ENCODE results near the gene CYFIP2. TPM values are rescaled to one million over a fixed set of nuclear protein-coding genes. Genes with fewer than 3 reads are reported as not detected.

CYFIP2 gene
- total RNA-seq (2021), result 95.3 to 102 TPM (median 101 TPM) in 3 replicates
- percentile 74 among the genes with signal in this experiment for Bru-seq, nascent RNA
- long read RNA-seq, experiment 1, full-length matches to known transcripts, result 223 of 397 reads
- long read RNA-seq, experiment 1, partial matches to known transcripts, result 69 of 397 reads
- long read RNA-seq, experiment 1, other reads (novel, unspliced or antisense), result 105 of 397 reads
- long read RNA-seq, experiment 2, partial matches to known transcripts, result 39 of 88 reads
- long read RNA-seq, experiment 2, other reads (novel, unspliced or antisense), result 45 of 88 reads
- long read RNA-seq, experiment 3, partial matches to known transcripts, result 2 of 4 reads
- long read RNA-seq, experiment 3, other reads (novel, unspliced or antisense), result 0 of 4 reads

GRCh38 chr5:157265714-157266285 lies at the start of gene CYFIP2:
Gene CYFIP2, plus strand, starts transcription at chr5:157266123. Its CDS starts 19,239 bp downstream, at chr5:157285362.
- peak; percentile 76 for DNase-seq (ENCODE audit: low spot score)
- no peaks in the 10 kb centered on the region for H3K36me3 Mint-ChIP-seq
- peaks cover 6% of the 10 kb centered on the region; the same call in 1 of the 2 replicates for H3K27me3 Mint-ChIP-seq (ENCODE audit: low read depth)
- CTCF ChIA-PET, result interaction anchor here (0.6 to 3.9 kb wide), 4 partner anchors 12 to 475 kb away, joined by 3 to 16 read pairs (median 4); no protein-coding TSS in a partner anchor
- peaks cover 44% of the 10 kb centered on the region for H3K4me1 Mint-ChIP-seq
- no peaks in the 10 kb centered on the region for H3K9me3 Mint-ChIP-seq
- POLR2A ChIA-PET, result no interaction called here
- peak within 1 kb of the TSS; percentile 90 for H3K4me3 Mint-ChIP-seq
- peak; percentile 88 for ATAC-seq
- H3K27ac Mint-ChIP-seq, result peak within 1 kb of the TSS; percentile 80
- TF ChIP-seq NR3C1 (CRISPR knock-in tag; conservative IDR thresholded peaks at IDR 0.05; ENCODE audit: low read depth) (no peak), ATF6 (CRISPR knock-in tag; IDR thresholded peaks at IDR 0.05) (no peak), IRF2 (CRISPR knock-in tag; IDR thresholded peaks at IDR 0.05; ENCODE audit: borderline replicate concordance, low read depth) (no peak), SOX15 (CRISPR knock-in tag; IDR thresholded peaks at IDR 0.05) (no peak), FOXP4 (CRISPR knock-in tag; IDR thresholded peaks at IDR 0.05) (0 out of 2 replicates have a peak, but pooled peaks have one; percentile 42), ZNF219 (CRISPR knock-in tag; IDR thresholded peaks at IDR 0.05; ENCODE audit: borderline replicate concordance) (no peak), ZNF512 (CRISPR knock-in tag; IDR thresholded peaks at IDR 0.05; ENCODE audit: borderline replicate concordance) (no peak), CBFB (CRISPR knock-in tag; IDR thresholded peaks at IDR 0.05; ENCODE audit: low read depth) (no peak), ZNF138 (CRISPR knock-in tag; conservative IDR thresholded peaks at IDR 0.05) (no peak), FOXJ3 (CRISPR knock-in tag; IDR thresholded peaks at IDR 0.05; ENCODE audit: borderline replicate concordance) (no peak), SMAD3 (CRISPR knock-in tag; IDR thresholded peaks at IDR 0.05; ENCODE audit: borderline replicate concordance) (no peak), HMGA2 (CRISPR knock-in tag; IDR thresholded peaks at IDR 0.05) (no peak)
- TF ChIP-seq, protein P1, sequence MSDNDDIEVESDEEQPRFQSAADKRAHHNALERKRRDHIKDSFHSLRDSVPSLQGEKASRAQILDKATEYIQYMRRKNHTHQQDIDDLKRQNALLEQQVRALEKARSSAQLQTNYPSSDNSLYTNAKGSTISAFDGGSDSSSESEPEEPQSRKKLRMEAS (CRISPR knock-in tag; IDR thresholded peaks at IDR 0.05), result peak; percentile 36; the same call in 1 of the 2 replicates
- TF ChIP-seq, protein P2, sequence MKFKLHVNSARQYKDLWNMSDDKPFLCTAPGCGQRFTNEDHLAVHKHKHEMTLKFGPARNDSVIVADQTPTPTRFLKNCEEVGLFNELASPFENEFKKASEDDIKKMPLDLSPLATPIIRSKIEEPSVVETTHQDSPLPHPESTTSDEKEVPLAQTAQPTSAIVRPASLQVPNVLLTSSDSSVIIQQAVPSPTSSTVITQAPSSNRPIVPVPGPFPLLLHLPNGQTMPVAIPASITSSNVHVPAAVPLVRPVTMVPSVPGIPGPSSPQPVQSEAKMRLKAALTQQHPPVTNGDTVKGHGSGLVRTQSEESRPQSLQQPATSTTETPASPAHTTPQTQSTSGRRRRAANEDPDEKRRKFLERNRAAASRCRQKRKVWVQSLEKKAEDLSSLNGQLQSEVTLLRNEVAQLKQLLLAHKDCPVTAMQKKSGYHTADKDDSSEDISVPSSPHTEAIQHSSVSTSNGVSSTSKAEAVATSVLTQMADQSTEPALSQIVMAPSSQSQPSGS (CRISPR knock-in tag; IDR thresholded peaks at IDR 0.05; ENCODE audit: borderline replicate concordance, low read depth), result no peak
- TF ChIP-seq, protein P3, sequence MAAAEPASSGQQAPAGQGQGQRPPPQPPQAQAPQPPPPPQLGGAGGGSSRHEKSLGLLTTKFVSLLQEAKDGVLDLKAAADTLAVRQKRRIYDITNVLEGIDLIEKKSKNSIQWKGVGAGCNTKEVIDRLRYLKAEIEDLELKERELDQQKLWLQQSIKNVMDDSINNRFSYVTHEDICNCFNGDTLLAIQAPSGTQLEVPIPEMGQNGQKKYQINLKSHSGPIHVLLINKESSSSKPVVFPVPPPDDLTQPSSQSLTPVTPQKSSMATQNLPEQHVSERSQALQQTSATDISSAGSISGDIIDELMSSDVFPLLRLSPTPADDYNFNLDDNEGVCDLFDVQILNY (CRISPR knock-in tag; IDR thresholded peaks at IDR 0.05), result 0 out of 2 replicates have a peak, but pooled peaks have one; percentile 12
- TF ChIP-seq, protein P4, sequence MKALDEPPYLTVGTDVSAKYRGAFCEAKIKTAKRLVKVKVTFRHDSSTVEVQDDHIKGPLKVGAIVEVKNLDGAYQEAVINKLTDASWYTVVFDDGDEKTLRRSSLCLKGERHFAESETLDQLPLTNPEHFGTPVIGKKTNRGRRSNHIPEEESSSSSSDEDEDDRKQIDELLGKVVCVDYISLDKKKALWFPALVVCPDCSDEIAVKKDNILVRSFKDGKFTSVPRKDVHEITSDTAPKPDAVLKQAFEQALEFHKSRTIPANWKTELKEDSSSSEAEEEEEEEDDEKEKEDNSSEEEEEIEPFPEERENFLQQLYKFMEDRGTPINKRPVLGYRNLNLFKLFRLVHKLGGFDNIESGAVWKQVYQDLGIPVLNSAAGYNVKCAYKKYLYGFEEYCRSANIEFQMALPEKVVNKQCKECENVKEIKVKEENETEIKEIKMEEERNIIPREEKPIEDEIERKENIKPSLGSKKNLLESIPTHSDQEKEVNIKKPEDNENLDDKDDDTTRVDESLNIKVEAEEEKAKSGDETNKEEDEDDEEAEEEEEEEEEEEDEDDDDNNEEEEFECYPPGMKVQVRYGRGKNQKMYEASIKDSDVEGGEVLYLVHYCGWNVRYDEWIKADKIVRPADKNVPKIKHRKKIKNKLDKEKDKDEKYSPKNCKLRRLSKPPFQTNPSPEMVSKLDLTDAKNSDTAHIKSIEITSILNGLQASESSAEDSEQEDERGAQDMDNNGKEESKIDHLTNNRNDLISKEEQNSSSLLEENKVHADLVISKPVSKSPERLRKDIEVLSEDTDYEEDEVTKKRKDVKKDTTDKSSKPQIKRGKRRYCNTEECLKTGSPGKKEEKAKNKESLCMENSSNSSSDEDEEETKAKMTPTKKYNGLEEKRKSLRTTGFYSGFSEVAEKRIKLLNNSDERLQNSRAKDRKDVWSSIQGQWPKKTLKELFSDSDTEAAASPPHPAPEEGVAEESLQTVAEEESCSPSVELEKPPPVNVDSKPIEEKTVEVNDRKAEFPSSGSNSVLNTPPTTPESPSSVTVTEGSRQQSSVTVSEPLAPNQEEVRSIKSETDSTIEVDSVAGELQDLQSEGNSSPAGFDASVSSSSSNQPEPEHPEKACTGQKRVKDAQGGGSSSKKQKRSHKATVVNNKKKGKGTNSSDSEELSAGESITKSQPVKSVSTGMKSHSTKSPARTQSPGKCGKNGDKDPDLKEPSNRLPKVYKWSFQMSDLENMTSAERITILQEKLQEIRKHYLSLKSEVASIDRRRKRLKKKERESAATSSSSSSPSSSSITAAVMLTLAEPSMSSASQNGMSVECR (CRISPR knock-in tag; IDR thresholded peaks at IDR 0.05; ENCODE audit: borderline replicate concordance), result peak; percentile 67; the same call in 1 of the 2 replicates
- TF ChIP-seq, protein P5, sequence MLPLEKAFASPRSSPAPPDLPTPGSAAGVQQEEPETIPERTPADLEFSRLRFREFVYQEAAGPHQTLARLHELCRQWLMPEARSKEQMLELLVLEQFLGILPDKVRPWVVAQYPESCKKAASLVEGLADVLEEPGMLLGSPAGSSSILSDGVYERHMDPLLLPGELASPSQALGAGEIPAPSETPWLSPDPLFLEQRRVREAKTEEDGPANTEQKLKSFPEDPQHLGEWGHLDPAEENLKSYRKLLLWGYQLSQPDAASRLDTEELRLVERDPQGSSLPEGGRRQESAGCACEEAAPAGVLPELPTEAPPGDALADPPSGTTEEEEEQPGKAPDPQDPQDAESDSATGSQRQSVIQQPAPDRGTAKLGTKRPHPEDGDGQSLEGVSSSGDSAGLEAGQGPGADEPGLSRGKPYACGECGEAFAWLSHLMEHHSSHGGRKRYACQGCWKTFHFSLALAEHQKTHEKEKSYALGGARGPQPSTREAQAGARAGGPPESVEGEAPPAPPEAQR (CRISPR knock-in tag; IDR thresholded peaks at IDR 0.05), result no peak

Data from WTC11 (cell line).